ENCODE data around the gene UBL5. TPM values are rescaled to one million over a fixed set of nuclear protein-coding genes. Genes with fewer than 3 reads are reported as not detected.

UBL5 gene
- total and polyA plus RNA-seq, 4 donors = 155 to 339 (median 205) TPM

DNA sequence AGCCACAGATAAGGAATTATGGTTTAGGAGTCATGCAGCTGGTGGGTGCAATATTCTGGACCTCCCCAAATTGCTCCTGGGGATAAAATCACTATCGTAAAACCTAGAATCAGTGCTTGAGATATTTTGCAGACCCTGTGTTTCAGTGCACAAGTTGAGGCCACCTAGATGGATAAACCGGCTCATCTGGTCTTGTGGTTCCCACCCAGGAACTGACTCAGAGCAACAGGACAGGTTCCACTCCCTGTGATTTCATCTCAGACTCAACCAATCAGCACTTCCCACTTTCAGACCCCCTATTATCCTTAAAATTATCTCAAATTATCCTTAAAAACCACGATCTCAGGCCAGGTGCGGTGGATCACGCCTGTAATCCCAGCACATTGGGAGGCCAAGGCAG lies 29.8 kb upstream of the UBL5 start:
- Histone ChIP-seq H3K27ac (ENCODE audit: low read depth in 1 of 2, low read length in 2 of 2) (no peak overlapping the region), H3K9me3 (ENCODE audit: control insufficient read depth in 4 of 4, low read length in 3 of 4) (no peaks in the 10 kb centered on the region), H3K27me3 (ENCODE audit: control insufficient read depth in 4 of 4, insufficient read depth in 4 of 4, low read length in 3 of 4) (no peaks in the 10 kb centered on the region), H3K9ac (ENCODE audit: low read depth in 1 of 2, low read length in 2 of 2) (no peak overlapping the region), H3K4me1 (ENCODE audit: control insufficient read depth in 4 of 4, insufficient read depth in 4 of 4, low read length in 3 of 4) (peaks cover 0 to 4% (median 1%) of the 10 kb centered on the region in 4 donors), H3K4me3 (ENCODE audit: low read depth in 1 of 3, low read length in 3 of 3) (no peak overlapping the region), H3K36me3 (ENCODE audit: control insufficient read depth in 4 of 4, insufficient read depth in 3 of 4, low read depth in 1 of 4, low read length in 3 of 4) (no peaks in the 10 kb centered on the region)
- DNase-seq (ENCODE audit: low spot score) = no peak
- 92% methylated on average over 5 of the region's 5 CpGs for WGBS
- TF ChIP-seq RXRA (IDR thresholded peaks at IDR 0.05) (no peak), RAD21 (IDR thresholded peaks at IDR 0.05) (no peak), HNF4G (IDR thresholded peaks at IDR 0.05) (no peak), SP1 (IDR thresholded peaks at IDR 0.05) (no peak), EGR1 (IDR thresholded peaks at IDR 0.05; ENCODE audit: low read depth in 2 of 2) (no peak), FOXA2 (IDR thresholded peaks at IDR 0.05) (no peak), ATF3 (IDR thresholded peaks at IDR 0.05) (no peak), TAF1 (conservative IDR thresholded peaks at IDR 0.05) (no peak)

- no peak for TF ChIP-seq HNF4A (conservative IDR thresholded peaks at IDR 0.05)
- no peak for TF ChIP-seq SP1 (IDR thresholded peaks at IDR 0.05)
- no peak for TF ChIP-seq JUND (IDR thresholded peaks at IDR 0.05)
- no peak for TF ChIP-seq ATF3 (IDR thresholded peaks at IDR 0.05)
- TF ChIP-seq YY1 (IDR thresholded peaks at IDR 0.05) = no peak
- DNase-seq (ENCODE audit: low spot score) = no peak
- no peak overlapping the region for H3K4me3 ChIP-seq (ENCODE audit: low read depth in 1 of 3, low read length in 3 of 3)
- no peaks in the 10 kb centered on the region for H3K27me3 ChIP-seq (ENCODE audit: control insufficient read depth in 4 of 4, insufficient read depth in 4 of 4, low read length in 3 of 4)
- H3K9ac ChIP-seq (ENCODE audit: low read depth in 1 of 2, low read length in 2 of 2) = no peak overlapping the region
- no peaks in the 10 kb centered on the region for H3K36me3 ChIP-seq (ENCODE audit: control insufficient read depth in 4 of 4, insufficient read depth in 3 of 4, low read depth in 1 of 4, low read length in 3 of 4)
- H3K27ac ChIP-seq (ENCODE audit: low read depth in 1 of 2, low read length in 2 of 2) = no peak overlapping the region
- peaks cover 0 to 3% (median 0%) of the 10 kb centered on the region in 4 donors for H3K4me1 ChIP-seq (ENCODE audit: control insufficient read depth in 4 of 4, insufficient read depth in 4 of 4, low read length in 3 of 4)
- no peaks in the 10 kb centered on the region for H3K9me3 ChIP-seq (ENCODE audit: control insufficient read depth in 4 of 4, low read length in 3 of 4)
Observed at GRCh38 chr19:9799162-9799561, 28.6 kb upstream of the UBL5 start.

DNA sequence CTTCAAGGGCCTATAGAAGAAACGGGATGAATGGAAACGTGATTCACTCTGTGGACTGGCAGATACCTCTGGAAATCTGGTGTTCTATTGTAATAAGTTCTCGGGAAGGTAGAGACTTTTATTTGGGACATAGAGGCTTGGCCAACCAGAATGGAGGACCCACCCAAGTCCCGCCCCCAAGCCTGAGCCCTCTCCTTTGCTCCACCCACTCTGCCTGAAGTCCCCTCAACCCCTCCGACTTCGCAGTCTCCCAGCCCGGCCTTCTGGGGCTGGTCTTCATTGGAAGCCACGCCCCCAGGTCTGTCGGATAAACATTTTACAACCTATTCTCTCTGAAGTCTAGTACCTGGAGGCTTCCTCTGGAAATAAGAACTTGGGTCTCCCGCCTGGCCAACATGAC lies 25.7 kb upstream of the UBL5 start:
- no peak for TF ChIP-seq YY1 (IDR thresholded peaks at IDR 0.05)
- TF ChIP-seq GABPA (IDR thresholded peaks at IDR 0.05 in 1 of 2, conservative IDR thresholded peaks at IDR 0.05 in 1 of 2) = no peak
- no peak for TF ChIP-seq CTCF (IDR thresholded peaks at IDR 0.05; ENCODE audit: low read depth, low read length, missing input control)
- no peak for TF ChIP-seq RAD21 (IDR thresholded peaks at IDR 0.05)
- TF ChIP-seq FOXA2 (IDR thresholded peaks at IDR 0.05) = no peak
- no peak for TF ChIP-seq RXRA (IDR thresholded peaks at IDR 0.05)
- no peak for TF ChIP-seq HNF4G (IDR thresholded peaks at IDR 0.05)
- no peak for TF ChIP-seq JUND (IDR thresholded peaks at IDR 0.05)
- TF ChIP-seq ATF3 (IDR thresholded peaks at IDR 0.05) = no peak
- TF ChIP-seq ZBTB33 (IDR thresholded peaks at IDR 0.05) = no peak
- WGBS = 95% methylated on average over 10 of the region's 10 CpGs
- no peak overlapping the region for H3K27ac ChIP-seq (ENCODE audit: low read depth in 1 of 2, low read length in 2 of 2)
- no peaks in the 10 kb centered on the region for H3K4me1 ChIP-seq (ENCODE audit: control insufficient read depth in 4 of 4, insufficient read depth in 4 of 4, low read length in 3 of 4)
- no peak overlapping the region for H3K4me3 ChIP-seq (ENCODE audit: low read depth in 1 of 3, low read length in 3 of 3)
- no peaks in the 10 kb centered on the region for H3K9me3 ChIP-seq (ENCODE audit: control insufficient read depth in 4 of 4, low read length in 3 of 4)
- H3K9ac ChIP-seq (ENCODE audit: low read depth in 1 of 2, low read length in 2 of 2) = no peak overlapping the region
- no peak for DNase-seq (ENCODE audit: low spot score)
- H3K27me3 ChIP-seq (ENCODE audit: control insufficient read depth in 4 of 4, insufficient read depth in 4 of 4, low read length in 3 of 4) = no peaks in the 10 kb centered on the region
- H3K36me3 ChIP-seq (ENCODE audit: control insufficient read depth in 4 of 4, insufficient read depth in 3 of 4, low read depth in 1 of 4, low read length in 3 of 4) = peaks cover 0 to 5% (median 0%) of the 10 kb centered on the region in 4 donors

Measured in liver (tissue), 9 donors.